ENCODE measurements around the gene IL2RA. TPM values are rescaled to one million over a fixed set of nuclear protein-coding genes. Genes with fewer than 3 reads are reported as not detected.

IL2RA gene
- total RNA-seq, 4 donors from 2014 or later: 0.70 to 3.8 (median 3.0) TPM; not detected in 1

DNA sequence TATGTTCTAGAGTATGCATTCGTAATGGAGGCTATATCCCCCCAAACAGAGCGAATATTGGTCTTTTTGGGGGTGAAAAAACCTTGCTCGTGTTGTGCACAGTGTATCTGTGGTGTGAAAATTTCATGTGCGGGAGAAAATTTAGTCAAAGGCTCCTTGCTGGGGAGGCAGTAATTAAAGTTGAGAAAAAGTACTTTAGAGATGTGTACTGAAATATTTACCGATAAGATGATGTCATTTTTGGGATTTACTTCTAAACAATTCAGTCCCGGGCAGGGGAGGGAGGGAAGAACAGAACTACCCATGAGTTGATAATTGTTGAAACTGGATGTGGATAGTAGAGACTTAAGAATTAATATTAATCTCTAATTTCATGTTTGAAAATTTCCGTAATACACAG, 36.0 kb upstream of the IL2RA start:
- Histone ChIP-seq H3K4me3 (no peak overlapping the region), H3K36me3 (peaks cover 7 to 65% (median 17%) of the 10 kb centered on the region in 3 donors), H3K4me1 (peaks cover 0 to 33% (median 7%) of the 10 kb centered on the region in 3 donors), H3K27me3 (no peaks in the 10 kb centered on the region), H3K27ac (no peak overlapping the region), H3K9me3 (no peaks in the 10 kb centered on the region)
- TF ChIP-seq, protein P1, sequence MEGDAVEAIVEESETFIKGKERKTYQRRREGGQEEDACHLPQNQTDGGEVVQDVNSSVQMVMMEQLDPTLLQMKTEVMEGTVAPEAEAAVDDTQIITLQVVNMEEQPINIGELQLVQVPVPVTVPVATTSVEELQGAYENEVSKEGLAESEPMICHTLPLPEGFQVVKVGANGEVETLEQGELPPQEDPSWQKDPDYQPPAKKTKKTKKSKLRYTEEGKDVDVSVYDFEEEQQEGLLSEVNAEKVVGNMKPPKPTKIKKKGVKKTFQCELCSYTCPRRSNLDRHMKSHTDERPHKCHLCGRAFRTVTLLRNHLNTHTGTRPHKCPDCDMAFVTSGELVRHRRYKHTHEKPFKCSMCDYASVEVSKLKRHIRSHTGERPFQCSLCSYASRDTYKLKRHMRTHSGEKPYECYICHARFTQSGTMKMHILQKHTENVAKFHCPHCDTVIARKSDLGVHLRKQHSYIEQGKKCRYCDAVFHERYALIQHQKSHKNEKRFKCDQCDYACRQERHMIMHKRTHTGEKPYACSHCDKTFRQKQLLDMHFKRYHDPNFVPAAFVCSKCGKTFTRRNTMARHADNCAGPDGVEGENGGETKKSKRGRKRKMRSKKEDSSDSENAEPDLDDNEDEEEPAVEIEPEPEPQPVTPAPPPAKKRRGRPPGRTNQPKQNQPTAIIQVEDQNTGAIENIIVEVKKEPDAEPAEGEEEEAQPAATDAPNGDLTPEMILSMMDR (IDR thresholded peaks at IDR 0.05): no peak
- TF ChIP-seq POLR2A (IDR thresholded peaks at IDR 0.05): no peak
- intact Hi-C loops (cut with DNase I): no loop called here
- DNase-seq: no peak
- 87 to 88% methylated on average over 7 of the region's 7 CpGs for WGBS, 2 donors

DNA sequence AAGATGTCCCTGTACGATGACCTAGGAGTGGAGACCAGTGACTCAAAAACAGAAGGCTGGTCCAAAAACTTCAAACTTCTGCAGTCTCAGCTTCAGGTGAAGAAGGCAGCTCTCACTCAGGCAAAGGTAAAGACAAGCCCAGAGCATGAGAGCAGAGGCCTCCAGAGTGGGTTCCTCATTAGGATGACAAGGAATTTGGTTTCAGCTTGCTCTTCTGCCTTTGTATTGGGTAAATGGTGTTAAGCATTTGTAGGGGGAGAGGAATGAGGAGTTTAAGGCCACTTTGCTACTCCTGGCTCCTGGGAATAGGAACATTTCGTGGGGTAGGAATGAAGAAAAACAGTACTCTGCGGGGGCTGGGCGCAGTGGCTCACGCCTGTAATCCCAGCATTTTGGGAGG, 34.9 kb upstream of the IL2RA start:
- no peak for DNase-seq
- Histone ChIP-seq H3K4me3 (no peak overlapping the region), H3K27me3 (no peaks in the 10 kb centered on the region), H3K36me3 (peaks cover 2 to 54% (median 17%) of the 10 kb centered on the region in 3 donors), H3K4me1 (peaks cover 0 to 44% (median 11%) of the 10 kb centered on the region in 3 donors), H3K9me3 (no peaks in the 10 kb centered on the region), H3K27ac (no peak overlapping the region)
- 88 to 92% methylated on average over 4 to 5 of the region's 5 CpGs for WGBS, 2 donors
- intact Hi-C loops (cut with DNase I): no loop called here
- TF ChIP-seq POLR2A (IDR thresholded peaks at IDR 0.05): no peak

DNA sequence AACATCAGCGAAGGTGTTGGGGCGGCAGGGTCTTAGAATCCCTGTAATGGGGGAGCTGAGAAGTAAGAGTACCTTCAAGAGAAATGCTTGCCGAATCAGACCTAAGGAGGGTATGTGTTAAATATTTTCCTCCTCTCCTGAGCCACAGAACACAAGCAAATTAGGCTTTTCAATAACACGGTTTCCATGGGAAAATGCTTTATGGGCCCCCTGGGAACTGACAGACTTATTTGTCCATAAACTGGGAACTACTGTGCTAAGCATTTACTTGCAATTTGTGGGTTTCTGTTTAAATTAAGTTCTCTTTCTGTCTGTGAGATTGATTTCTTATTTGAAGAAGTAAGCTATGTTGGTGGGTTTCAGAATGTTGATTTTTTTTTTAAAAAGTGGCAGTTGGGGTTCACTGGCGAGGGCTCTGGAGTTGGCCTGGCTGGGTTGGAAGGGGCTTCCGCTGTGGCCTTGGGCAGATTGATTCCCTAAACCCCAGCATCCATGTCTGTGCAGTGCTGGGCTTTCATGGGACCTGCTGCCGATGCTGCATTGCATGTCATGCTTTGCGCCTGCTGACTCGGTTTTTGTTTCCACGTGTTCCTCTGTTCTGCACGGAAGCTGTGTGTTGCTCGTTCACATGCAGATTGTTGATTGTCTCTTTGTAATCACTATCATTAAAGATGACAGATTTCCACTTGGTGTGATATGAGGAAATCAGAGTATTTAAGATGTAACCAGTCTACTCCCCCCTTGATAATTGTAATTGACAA, 33.8 kb upstream of the IL2RA start:
- Histone ChIP-seq H3K36me3 (peaks cover 0 to 43% (median 13%) of the 10 kb centered on the region in 3 donors), H3K9me3 (no peaks in the 10 kb centered on the region), H3K4me1 (peaks cover 0 to 55% (median 15%) of the 10 kb centered on the region in 3 donors), H3K27ac (no peak overlapping the region), H3K27me3 (no peaks in the 10 kb centered on the region), H3K4me3 (no peak overlapping the region)
- DNase-seq: no peak
- WGBS, 2 donors: 77 to 81% methylated on average over 11 to 12 of the region's 12 CpGs
- TF ChIP-seq, protein P1 (IDR thresholded peaks at IDR 0.05): no peak
- TF ChIP-seq POLR2A (IDR thresholded peaks at IDR 0.05): no peak
- intact Hi-C loops (cut with DNase I): no loop called here

DNA sequence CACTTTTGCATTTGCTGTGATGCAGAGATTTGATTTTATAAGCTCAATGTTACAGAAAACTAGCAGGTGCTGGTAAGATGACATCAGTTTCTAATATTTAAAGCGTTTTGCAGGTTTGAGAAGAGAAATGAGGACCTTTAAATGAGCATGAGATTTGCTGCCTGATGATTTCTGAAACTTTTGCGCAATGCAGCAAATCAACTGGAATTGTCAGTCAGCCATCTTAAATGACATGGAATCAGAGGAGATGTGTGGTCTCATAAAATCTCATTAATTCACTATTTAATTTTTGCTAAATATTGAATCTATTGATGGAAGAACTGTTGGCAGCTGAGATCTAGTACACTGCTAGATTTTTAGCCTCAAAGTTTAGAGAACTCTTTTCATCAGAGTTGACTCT, 30.6 kb upstream of the IL2RA start:
- H3K27me3 ChIP-seq: no peaks in the 10 kb centered on the region
- TF ChIP-seq, protein P1 (IDR thresholded peaks at IDR 0.05): no peak
- no peak for TF ChIP-seq POLR2A (IDR thresholded peaks at IDR 0.05)
- H3K4me1 ChIP-seq: peaks cover 0 to 75% (median 26%) of the 10 kb centered on the region in 3 donors
- H3K9me3 ChIP-seq: no peaks in the 10 kb centered on the region
- intact Hi-C loops (cut with DNase I): no loop called here
- no peak overlapping the region for H3K4me3 ChIP-seq
- no peak overlapping the region for H3K27ac ChIP-seq
- H3K36me3 ChIP-seq: peaks cover 0 to 11% (median 8%) of the 10 kb centered on the region in 3 donors
- DNase-seq: no peak
- WGBS, 2 donors: 60 to 77% methylated on average over 2 of the region's 2 CpGs

DNA sequence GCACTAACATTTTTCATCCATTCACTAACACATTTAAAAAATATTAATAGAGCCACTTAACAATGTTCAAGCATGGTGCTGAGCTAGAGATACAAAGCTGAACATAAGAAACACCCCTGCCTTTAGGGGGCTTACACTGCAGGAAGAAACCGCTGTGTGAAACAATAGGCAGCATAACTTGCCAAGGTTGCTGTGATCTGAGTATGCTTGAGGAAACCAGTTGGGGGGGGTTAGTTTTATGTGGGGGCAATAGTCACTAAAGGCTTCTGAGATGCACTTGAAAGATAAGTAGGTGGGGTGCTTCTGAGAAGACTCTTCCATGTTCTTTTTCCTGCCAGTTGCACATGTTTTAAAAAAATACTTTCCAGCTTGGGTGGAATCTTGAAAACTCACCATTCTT, 29.5 kb upstream of the IL2RA start:
- TF ChIP-seq, protein P1 (IDR thresholded peaks at IDR 0.05): no peak
- no peak for TF ChIP-seq POLR2A (IDR thresholded peaks at IDR 0.05)
- H3K4me1 ChIP-seq: peaks cover 3 to 74% (median 26%) of the 10 kb centered on the region in 3 donors
- no peak overlapping the region for H3K4me3 ChIP-seq
- H3K27me3 ChIP-seq: no peaks in the 10 kb centered on the region
- no peak overlapping the region for H3K27ac ChIP-seq
- no peak for DNase-seq
- peaks cover 0 to under 1% (median 0%) of the 10 kb centered on the region in 3 donors for H3K36me3 ChIP-seq
- intact Hi-C loops (cut with DNase I): no loop called here
- 8 to 10% methylated on average over 1 of the region's 1 CpG for WGBS, 2 donors
- H3K9me3 ChIP-seq: no peaks in the 10 kb centered on the region
